AML-193 (cell line): ENCODE measurements around the gene FCMR.

Experiments used
- DNase-seq, 2 experiments: peaks; one replicate each; lab custom pipeline; 2025; lab: John Stamatoyannopoulos, UW

Gene FCMR, protein sequence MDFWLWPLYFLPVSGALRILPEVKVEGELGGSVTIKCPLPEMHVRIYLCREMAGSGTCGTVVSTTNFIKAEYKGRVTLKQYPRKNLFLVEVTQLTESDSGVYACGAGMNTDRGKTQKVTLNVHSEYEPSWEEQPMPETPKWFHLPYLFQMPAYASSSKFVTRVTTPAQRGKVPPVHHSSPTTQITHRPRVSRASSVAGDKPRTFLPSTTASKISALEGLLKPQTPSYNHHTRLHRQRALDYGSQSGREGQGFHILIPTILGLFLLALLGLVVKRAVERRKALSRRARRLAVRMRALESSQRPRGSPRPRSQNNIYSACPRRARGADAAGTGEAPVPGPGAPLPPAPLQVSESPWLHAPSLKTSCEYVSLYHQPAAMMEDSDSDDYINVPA

DNA sequence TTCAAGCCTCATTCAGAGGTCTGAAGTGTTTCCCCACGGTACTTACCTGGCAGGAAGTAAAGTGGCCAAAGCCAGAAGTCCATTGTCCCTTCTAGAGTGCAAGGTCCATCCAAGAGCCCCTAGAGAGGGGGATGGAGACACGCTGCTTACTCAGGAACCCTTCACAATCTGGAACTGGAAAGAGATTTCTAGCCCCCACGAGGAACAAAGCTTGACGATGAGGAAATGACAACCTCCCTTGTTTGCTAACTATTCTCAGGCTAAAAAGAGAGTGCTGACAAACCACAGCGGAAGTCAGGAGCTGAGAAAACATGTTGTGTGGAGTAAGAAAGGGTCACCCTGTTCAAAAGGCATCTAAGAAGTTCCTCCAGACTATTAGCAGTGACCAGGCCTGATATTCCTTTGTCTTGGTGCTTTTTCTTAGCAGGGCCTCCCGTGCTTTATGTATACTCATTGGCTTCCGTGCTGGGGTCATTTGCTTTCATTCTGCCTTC, at the start of gene FCMR:
Gene FCMR, minus strand, starts transcription at position 170 of the 494 bp plus-strand sequence. Its CDS starts 87 bp downstream, at position 83.
- peak; percentile 74 to 79 for DNase-seq

DNA sequence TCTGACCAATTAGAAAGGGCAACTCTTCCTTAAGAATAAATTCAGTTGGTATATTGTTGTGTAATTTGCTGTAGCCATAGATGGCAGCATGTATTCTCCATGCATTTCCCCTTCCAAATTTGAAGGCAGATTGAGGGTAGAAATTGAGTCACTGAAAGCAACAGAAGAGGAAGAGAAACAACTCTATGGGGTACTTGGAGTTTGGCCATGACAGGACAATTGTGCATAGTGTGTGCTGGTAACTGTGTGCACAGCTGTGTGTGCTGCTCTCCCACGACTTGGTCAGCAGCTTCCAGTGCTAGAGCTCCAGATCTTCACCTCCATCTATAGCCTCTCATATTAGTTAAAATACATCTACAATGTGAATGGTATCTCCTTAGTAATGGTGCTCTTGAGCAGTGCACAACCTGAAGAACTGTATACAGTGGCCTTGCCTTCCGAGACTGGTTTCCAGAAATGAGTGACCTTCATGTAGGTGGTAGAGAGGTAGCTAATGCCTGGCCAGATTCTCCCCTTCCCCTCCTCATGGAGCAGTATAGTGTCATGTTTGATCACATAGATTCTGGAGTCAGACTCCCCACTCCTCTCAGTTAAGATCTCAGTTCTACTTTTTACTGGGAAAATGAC, 49.4 kb upstream of the FCMR start:
- peak; percentile 12 to 14 for DNase-seq

DNA sequence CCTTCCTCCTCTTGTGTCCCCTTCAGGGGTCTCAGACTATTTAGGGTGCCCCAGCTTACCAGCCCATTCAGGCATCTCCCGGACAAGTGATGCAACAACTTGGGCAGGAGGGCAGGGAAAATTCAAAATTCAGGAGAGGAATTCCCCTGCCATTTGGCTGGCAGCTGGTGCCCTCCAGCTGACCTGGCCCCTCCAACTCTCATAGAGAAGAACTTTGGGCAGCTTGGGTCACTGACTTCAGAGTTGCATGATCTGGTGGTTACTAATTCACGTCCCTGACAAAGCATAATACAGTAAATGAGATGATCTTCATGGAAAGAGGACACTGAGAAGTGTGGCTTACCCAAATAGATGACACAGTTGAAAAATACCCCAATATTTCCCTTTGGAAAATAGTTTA, 48.7 kb upstream of the FCMR start, which contains the start of gene FCAMR:
Gene FCAMR, minus strand, starts transcription at position 15 of the 400 bp plus-strand sequence. CDS start 335 bp downstream, outside the sequence.
- DNase-seq = no peak

DNA sequence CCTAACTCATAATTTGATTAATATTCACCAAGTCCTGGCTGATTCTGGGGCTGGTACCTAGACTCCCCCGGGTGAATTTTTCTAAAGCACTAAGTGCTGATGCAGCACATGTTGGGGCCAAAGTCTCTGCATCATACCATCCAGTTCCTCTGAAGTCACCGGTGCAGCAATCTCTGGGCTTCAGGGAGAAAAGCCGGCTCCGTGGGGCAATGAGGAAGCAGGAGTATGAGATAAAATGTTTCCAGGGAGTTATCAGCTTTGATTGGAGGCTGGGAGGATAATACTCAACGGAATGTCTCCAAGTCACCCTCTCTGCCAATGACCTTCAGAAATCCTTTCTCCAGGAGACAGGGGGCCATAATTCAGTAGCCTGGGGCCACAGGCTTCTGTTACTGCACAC, 47.3 kb upstream of the FCMR start:
- DNase-seq = no peak

DNA sequence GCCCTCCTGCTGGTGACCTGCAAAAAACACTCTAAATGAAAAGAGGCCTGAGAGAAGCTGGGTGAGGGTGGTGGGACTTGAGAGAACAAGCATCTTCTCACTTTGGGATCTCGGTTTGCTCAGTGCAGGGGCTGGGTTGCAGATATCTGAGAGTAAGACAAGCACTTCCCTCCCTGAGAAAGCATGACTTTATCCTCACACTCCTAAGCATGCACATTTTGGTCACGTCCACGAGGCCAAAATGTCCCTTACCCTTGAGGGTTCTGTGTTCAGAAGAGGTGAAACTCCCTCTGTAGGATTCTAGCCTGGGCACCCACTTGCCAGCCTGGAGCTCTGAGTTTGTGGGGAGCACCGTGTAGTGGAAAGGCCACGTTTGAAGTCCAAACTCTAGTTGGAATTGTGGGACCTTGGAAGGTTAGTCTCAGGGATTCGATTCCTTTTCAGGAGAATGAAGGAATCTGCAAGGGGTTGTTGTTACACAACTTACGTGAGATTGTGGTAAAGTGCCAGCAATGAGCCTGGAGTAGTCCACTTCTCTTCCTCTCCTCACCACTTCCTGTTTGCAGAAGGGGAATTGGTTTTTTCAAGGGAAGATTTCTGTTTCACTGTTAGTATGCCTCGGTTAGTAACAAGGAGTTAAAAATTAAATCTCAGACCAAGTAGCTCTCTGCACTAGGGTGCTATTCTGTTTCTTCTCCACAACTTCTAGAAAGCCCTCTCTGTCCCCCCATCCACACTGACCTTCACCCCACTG, 45.5 kb upstream of the FCMR start:
- DNase-seq = peak; percentile 77 to 79

DNA sequence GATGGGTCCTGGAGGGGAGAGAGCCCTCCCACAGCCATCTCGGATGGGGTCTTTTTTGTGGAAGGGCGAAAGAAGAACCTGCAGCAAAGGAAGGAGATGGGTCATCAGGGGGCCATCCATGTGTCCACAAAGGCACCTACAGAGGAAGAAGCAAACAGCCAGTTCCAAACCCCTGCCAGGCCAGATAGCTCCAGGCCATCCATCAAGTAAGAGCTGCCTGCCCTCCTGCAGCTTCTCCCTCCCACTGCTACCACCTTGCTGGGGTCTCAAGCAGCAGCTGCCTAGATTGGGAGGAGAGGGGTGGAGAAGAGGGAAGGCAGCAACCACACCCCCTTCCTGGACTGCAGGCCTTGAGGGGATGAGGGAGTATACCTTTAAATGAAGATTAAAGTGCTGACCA, 44.0 kb upstream of the FCMR start:
- no peak for DNase-seq

DNA sequence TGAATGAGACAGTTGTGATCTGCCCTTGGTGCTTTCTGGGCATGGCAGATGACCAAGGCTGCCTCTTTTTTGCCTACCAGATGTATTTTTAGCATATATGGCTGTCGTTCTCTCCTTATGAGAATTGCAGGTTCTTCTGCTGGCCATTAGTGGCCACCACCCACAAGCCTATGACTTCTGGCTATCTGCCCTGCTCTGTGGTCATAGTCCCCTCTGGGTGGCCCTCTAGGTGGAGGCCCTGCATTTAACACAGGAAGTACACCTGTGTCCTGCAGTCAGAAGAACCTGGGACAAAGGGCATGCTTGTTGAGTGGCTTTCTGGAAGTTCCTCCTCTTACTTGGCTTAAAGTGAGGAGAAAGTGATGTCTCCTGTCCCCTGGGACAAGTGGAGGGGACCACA, 42.0 kb upstream of the FCMR start:
- DNase-seq = no peak

DNA sequence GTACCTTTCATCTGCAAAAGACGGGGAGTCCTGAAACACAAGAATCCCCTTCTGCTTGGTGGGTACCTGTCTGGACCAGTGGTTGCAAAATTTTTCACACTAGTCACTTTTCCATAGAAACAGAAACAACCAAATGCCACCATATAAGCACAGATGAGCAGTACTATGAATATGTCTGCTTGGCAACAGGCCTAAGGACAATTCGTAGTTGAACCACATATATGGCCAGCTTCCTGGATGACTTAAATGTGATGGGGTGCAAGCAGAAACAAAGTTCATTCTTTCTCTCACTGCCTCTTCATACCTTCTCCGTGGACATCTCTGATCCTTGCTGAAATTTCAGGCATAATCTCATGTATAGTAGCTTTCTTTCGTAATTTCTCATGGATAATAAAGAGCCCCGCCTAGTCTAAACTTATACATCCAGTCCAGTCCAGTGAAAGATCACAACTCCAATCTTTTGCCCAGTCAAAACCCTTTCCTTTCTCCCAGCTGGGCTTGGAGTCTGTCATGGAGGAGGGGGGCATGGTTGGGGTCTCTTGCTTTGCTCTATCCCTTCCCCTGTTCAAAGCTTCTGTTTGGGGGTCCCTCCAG, 41.5 kb upstream of the FCMR start:
- DNase-seq = no peak

DNA sequence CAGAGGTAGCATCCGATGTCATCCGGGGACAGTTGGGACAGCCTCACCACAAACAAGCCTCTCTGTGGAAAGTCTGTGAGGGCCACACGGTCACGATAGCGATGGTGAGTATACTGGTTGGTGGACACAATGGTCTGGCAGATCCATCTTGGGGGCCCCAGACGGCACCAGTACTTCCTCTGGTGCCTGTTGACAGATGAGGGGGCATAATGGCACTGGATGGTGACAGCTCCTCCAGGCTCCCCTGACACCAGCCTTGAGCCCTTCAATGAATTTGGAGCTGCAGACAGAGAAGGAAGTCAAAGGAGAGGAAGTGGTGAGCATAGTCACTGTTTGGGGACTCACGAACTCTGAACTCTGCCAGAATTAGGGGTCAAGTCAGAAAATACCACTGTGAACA, 40.5 kb upstream of the FCMR start:
- peak; percentile 56 to 61 for DNase-seq

DNA sequence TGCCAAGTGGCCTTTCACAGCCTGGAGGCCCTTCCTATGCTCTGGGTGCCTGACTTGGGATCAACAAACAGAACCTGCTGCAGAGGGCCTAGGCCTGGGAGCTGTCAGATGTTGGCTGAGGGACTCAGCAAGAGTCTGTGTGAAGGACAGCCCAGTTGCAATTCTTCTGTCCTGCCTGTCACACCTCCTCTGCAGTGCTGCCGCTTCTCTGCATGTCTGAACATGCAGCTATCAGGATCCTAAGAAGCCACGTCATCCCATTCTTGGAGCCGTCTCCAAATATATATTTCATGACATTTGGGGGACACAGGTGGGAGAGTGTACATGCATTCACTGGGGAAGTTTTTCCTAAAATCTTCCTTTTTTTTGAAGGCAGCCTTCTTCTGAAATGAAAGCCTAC, 39.9 kb upstream of the FCMR start:
- DNase-seq = no peak

DNA sequence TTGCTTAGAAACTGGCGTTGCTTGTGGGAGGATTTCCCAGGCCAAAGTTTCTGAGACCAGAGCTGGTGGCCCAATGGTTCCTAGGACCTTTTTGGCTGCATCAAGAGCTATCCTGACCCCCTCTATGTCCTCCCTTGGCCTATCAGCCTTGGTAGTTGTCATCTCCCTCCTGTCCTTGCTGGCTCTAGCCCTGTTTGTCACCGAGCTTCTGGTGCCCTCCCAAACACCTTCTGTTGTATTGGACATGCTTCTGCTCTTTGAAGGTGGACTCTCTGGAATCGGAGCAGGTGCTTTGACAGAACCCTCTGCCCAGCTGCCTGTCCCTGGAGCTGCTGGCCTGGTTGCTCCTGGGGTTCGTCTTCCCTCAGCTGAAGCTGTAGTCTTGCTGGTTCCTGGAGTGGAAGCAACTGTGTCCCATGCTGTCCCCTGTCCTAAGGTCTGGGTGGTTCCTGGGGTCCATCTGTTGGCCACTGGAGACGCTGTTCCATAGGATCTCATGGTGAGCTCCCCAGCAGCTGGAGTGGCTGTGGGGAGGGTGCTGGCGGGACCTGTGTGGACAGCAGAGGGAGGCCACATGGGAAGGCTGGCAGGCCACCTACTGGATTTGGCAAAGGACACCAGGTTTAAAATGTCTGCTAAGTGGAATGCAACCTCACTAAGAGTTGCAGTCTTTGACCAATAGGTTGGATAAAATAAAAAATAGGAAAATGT, 39.1 kb upstream of the FCMR start:
- no peak for DNase-seq

DNA sequence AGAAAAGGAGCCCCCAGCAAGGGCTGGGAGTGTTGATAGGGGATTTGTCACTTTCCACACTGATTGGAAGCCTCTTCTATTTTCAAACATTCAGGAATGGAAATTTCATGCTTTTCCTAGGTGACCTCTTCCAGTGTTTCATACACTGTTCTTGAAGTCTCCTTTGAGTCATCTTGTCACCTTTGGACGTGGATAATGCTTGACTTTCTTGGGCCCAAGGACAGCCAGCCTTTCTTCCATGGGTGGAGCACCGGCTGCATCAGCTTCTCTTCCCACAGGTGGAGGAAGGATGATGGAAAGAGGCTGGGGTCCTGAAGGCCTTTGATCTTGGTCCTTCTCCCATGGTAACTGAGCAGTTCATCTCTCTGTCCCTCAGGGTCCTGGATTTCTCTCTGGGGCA, 36.4 kb upstream of the FCMR start:
- DNase-seq = no peak

DNA sequence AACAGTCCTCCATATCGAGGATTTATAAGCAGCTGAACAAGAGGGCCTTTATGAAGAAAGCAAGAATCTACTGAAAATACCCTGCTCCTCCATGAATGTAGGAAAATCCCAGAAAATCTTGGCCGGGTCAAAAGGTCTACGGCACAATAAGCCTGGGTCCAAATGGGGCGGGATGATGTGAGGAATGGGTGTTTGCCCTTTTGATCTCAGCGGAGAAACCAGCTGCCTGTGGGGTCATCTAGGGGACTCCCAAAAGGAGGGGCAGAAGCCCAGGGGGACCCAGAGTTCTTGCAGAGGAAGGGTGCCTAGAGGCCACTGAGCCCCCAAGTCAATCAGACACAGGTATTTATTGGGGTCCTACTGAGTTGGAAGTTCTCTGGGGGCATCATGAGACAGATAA, 35.9 kb upstream of the FCMR start:
- no peak for DNase-seq

DNA sequence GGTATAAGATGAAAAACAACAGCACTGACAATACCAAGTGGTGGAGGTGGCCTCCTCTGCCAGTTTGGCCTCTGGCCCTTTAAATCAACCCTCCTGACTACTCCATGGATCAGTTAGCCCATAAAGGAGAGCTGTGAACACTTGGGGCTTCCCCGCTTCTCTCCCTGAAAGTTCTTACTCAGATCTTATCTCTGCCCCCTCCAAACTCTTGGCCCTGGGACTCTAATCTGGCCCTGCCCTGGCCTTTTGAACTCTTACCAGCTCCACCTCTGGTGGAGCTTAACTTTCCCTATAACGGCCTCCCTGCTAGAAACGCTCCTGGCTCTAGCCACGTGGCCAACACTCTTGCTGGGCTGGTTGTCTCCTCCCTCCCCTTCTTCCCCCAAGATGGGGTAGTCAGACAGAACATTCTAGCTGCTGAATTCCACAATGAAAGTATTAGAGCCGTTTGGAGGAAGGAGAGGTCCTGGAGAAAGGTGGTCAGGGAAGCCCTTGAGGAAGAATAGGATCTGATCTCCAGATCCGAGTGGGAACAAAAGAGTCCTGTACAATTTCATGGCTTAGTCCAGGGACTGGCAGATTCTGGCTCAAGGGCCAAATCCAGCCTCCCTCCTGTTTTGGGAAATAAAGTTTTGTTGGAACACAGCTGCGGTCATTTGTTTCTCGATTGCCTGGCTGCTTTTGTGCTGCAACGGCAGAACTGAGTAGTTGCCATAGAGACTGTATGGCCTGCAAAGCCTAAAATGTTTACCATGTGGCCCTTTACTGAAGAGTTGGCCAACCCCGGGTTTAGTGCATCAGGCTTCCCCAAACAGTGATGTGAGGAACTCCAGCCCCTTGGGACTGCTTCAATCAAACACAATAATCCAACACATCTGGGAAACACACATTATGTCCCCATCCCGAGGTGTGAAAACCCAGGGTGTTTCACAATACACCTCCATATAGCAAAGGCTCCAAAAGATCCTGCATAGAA, 34.0 kb upstream of the FCMR start:
- DNase-seq = no peak

DNA sequence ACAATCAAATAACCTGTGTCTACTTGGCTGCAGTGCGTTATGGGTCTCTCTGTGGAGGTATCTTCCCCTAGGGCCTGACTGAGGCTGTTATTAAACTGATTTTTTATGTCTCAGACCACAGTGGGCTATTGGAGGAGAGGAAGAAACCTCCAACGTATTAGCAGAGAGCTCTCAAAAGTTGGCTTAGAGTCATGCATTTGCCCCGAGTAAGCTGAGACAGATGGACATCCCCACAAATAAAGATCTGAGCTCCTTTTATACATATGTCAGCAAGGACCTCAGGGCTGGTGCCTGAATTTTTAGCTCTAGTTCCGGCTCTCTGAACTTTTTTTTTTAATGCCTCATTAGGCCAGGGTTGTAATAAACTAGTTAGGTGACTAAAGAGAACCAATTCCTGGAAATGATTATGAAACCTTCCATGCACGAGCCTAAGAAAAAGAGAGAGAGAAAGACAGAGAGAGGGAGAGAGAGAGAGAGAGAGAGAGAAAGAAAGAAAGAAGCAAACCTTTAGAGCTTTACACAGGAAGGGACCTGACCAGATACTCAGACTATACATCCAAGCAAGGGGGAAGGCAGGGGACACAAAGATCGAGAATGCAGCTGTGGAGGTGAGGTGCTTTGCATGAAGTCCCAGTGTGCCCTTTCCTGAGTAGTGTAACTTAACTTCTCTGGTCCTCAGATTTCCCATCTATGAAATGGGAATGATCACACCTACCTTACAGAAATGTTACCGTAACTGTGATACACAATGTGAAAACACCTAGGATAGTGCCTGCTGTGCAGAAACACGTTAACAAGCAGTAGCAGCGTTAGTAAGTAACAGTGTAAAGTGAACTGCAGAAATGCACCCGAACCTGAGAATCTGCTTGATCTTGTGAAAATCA, 33.0 kb upstream of the FCMR start:
- DNase-seq = no peak

DNA sequence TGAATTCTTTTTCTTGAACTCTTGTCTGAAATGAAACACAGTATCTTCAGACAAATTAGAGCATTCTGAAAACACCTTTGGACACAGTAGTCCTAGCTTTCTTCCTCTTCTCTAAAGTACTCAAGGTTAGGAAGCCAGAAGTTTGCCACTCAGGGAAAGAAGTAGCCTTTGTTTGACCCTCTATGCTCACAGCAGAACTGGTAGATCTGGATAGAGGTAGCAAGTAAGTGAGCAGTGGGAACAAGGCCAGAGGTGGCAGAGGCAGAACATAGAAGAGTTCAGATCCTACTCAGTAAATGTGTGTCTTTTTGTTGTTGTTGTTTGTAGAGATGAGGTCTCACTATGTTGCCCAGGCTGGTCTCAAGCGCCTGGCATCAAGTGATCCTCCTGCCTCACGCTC, 31.9 kb upstream of the FCMR start:
- no peak for DNase-seq

DNA sequence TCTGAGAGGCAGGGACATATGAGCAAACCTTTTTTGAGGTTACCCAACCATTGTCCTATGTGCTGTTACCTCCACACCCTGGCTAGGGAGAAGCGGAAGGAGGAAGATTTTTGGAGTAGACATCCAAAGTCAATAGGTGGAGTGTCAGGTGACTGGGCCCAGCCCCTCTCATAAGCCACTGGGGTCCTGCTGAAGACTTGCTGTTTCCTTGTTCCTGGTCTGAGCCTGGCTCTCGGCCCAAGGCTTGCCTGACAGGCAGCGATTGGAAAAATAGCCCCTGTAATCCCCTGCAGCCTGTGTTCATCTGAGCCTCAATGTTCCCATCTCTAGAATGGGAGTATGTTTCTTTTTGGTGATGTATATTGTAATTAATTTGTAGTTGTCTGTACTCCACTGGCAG, 31.4 kb upstream of the FCMR start:
- DNase-seq = no peak

DNA sequence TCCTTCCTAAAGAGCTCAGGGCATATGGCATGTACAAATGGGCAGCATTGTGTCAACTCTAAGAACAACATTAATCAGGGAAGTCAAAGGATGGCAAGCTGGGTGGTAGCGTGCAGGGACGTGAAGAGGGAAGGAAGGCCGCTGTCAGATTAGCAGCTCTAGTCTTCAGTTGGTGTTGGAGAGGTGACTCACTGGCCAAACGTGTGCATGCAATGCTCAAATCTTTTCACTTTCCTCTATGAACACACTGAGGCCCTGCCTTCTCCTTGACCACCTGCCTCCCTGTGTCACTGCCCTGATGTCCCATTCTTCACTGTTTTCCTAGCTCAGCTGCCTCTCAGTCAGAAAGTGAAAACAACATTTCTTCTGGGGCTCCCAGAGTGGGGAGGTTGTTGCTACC, 30.4 kb upstream of the FCMR start:
- DNase-seq = peak; percentile 27 to 35

DNA sequence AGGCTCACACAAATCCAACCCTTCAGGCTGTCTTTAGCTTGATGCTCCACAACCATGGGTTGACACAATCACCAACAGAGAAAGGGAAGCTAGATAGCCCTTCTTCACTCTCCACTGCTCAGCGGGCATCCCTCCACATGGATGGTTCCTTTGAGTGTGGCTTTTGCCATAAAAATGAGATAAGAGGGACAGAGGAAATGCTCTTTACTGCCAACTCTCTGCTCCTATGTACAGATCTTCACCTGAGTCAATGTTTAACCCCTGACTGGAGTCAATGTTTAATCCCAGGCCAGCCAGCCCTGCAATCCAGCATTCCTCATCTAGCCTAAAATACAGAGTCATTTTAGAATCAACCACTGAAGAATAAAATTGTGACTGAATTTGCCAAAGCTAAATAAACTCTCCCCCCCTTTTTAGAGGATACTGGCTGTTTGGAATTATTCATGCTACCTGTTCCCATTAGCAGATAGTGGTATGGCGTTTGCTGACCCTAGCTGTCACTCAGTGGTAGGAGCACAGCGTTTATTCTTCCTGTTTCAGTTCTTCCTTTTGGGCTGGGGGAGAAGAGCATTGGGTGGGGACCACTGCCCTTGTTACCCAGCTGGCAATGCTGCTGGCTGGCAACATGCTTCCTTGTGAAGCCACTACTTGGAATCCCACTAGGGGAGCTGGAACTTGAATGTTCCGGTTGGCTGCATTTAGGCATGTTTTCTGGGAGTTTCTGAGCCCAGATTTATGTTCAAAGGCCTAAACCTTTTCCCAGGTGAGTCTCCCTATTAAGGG, 29.8 kb upstream of the FCMR start:
- DNase-seq = no peak
